ENCODE data around the gene RSPH9.
"Not testable (repeated sequence)": the region's sequence is repeated elsewhere in the genome, so short reads cannot be mapped to it uniquely, and the experiment has no call there.

RSPH9 gene

DNA sequence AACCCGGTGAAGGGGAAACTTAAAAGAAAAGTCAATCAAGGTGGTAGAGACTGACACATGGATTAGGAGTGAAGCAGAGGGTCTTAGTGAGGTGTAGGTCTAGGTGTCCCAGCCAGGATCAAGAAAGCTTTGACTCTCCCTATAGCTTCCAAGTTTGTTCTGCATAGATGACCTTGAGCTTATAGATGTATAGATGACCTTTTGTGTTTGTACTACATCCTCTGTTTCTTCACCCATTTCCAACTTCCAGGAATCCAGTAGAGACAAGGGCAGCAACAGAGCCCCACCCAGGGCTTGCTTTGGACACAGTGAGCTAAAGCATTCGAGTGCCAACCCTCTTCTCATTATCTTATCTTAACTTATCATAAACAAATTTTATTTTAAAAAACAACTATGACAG is 44.6 kb downstream of the RSPH9 start:
- FAIRE-seq = no peak

DNA sequence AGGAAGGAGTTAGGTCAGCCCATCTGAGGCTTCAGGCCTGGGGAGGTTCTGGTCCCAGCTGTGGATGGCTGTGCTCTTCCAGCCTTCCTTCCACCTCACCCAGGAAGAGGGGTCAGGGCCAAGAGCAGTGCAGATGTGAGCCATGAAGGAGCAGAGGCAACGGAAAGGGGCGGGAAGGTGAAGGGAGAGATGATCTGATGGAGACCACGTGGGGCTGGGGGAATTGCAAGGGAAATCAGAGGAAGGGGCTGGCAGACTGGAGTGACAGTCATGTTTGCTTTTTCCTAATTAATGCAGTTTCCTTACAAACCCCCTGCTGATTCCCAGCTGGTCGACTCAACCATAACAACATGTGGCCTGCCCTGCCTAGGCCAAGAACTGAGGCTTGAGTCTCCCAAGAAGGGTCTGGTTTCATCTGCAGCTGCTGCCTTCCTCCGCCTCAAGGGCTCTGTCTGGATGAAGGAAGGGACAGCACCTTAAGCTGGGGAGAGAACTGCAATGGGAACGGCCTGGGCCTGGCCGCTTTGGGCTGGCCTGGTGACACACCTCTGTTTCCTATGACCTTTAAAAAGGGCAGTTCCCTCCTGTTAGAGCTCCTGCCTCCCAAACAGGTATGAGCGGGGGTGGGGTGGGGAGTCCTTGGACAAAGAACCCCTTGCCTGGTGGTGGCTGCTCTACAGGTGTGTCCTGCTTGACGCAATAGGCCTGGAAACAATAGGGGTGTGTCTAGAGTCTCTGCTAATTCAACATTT is 50.6 kb downstream of the RSPH9 start:
- FAIRE-seq = no peak

DNA sequence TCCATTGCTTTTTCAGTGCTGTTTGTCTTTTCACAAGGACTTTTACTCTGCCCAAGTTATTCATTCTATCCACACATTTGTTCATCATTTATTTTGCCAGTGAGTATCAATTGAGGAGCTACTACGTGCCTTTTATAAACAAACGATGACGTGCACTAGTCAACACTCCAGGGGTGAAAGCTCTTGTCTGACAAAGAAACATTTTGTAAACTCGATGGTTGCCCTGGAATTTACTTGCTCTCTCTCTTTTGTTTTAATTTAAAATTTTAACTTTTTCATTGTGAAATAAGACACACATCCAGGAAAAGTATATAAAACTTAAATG is 51.1 kb downstream of the RSPH9 start:
- no peak for FAIRE-seq

DNA sequence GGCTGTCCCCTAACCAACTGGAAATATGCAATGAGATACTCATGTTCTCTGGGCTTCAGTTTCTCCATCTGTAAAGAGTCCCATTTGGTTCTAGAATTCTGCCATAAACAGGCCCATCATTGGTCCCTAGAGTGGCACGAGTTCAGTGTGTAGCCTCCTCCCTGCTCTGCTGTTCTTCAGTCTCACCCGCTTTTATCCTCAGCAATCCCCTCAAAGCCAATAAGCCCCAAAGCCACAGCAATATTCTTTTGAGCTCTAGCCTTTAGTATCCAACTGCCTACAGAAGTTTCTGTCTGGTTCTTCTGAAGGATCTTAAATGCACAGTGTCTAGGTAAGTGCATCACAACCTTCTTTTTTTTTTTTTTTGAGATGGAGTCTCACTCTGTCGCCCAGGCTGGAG is 52.6 kb downstream of the RSPH9 start:
- FAIRE-seq = no peak

DNA sequence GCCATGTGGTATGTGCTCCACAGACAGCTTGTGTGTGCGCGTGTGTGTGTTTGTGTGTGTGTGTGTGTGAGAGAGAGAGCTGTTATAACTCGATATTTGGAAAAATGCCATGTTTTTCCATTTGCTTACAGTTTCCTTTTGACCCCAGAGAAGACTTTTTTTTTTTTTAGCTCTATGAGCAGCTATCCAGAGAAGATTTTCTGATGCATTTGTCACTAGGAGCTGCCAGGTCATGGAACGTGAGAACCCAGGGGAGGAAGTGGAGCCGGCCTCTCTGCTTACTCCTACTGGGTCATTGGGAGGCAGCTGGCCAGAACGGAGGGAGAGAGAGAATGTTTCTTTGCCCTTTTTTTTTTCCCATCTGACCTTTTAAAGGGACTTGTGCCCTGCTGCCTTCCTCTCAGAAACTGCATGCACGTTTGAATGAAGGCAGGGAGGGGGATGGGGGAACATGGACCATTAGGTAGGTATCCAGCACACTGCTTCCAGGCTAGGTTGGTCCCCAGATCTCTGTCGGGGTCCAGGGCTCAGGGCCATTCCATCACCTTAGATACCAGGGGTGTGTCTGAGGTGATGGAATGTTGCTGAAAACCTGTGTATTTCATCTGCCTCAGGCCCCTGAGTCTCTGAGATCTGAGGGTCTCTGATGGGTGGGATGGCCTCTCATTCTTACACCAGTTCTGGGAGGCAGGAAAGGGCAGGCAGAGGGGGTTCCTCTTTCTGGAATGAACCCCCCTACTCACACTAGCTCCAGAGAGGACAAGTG is 53.9 kb downstream of the RSPH9 start:
- no peak for FAIRE-seq

DNA sequence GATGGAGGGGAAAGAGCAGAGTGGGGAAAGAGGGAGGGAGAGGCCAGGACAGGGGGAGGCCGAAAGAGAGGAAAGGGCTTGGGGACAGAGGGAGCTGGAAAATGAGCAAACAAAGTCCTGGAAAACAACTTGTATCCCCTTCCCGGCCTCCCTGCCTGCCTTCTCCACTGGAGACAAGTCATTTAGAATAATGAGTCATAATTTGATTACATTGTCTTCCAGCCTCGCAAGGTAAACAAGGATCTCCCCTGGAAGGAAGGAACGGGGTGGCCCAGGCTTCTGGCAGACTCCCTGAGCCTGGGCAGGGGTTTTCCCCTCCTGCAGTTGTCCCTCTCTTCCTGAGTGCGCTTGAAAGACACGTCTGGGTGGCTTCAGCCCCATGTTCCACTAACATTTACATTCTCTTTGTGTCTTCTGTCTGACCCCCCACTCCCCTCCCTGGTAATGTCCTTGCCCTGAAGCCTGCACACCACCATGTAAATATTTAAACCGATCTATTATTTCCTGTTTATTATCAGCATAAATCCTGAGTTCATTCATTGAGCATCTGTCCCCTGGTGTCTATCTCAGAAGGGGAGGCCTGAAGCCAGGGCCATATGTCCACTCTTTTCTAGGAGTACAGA is 54.8 kb downstream of the RSPH9 start:
- FAIRE-seq = no peak

DNA sequence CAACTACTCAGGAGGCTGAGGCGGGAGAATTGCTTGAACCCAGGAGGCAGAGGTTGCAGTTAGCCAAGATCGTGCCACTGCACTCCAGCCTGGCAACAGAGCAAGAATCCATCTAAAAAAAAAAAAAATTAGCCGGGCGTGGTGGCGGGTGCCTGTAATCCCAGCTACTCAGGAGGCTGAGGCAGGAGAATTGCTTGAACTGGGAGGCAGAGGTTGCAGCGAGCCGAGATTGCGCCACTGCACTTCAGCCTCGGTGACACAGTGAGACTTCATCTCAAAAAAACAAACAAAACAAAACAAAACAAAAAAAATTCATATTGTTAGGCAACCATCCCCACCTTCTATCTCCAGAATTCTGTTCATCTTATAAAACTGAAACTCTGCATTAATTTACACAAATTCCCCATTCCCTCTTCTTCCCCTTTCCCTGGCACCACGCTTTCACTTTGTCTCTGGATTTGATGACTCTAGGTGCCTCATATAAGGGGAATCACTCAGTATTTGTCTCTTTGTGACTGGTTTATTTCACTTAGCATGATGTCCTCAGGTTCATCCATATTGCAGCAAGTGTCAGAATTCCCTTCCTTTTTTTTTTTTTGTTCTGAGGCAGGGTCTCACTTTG is 56.2 kb downstream of the RSPH9 start:
- not testable (repeated sequence) for FAIRE-seq

DNA sequence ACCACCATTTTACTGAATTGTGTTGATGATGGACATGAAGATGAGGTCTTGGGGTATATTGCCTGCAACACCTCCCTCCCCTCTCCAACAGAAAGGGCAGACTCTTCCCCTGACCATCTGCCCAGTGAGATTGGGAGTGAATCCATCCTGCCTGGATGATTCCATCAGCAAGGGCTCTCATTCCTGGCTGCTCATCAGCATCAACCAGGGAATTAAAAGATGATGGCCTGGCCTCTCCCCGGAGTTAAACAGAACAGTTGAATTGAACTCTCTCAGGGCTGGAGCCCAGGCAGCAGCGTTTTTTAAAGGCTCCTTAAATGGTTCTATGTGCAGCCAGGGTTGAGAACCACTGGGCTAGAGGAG is 57.3 kb downstream of the RSPH9 start:
- FAIRE-seq = no peak

DNA sequence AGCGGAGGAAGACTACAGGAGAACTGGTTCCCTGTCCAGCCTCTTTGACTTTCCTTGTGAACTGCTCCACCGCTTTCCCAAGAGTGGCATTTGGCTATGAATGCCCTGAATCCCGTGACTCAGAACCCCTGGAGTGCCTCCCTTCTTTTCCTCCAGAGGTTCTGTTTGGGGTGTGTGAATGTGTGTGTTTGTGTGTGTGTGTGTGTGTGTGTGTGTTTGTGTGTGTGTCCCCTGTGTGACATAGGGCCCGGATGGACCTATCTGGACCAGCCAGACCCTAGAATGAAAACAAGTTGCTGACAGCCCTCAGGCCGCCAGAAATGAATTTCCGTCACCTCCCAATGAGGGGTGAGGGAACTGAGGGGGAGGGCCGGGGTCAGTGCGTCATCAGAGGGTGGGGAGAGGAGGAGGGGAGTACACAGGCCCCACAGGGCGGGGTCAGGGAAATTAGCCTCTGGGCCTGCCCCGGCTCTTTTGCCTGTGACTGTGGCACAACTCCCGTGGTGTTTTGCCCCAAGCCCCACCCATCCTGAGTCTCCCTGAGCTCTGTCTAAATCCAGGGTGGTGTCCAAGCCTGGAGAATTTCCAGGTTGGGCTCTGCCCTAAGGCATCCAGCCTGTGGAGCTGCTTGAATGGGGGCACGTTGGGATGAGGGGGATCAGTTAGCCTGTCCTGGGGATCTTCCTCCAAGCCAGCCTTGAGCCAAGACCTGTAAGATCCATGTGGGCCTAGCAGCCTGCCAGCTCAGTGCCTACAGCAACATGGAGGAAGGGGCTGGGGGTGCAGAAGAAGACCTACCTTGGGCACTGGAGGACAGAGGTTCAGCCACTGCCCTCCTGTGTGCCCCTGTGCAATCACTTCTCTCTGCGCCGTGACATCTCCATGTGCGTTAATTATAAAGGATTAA is 58.0 kb downstream of the RSPH9 start:
- FAIRE-seq = no peak

DNA sequence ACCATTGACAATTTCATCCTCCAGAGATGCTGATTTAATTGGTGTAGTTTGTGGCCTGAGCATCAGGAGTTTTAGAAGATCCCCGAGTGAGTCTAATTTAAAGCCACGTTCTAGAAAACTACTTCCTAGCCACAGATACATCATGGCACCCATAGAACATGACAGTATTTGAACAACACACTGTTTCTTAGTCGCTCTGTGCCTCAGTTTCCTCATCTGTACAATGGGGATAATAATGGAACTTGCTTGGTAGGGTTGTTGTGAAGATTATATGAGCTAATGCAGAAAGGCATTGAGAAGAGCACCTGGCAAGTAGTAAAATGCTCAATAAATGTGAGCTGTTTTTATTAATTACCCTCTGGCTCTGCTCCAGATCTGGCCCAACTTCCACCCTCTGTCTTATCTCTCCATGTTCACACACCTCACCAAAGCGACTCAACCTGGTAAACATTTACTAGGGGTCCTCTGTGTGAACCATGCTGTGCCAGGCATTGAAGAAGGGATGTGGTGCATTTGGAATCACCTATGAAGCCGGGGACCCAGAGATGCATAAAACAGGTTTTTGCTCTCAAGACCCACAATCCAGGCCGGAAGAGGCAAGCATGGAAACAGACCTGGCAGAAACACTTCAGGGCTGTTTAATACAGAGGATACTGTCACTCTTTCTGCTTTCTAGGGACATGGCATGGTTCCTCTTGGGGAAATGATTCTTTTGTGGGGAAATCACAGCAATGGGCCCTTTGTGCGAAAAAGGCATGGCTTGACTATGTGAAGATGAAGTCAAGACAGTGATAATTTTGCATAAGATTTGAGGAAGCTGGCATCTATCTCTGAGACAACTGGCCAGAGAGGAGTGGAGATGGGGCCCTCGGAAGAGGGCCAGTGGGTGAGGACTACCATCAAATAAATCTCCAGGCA is 58.9 kb downstream of the RSPH9 start:
- no peak for FAIRE-seq

DNA sequence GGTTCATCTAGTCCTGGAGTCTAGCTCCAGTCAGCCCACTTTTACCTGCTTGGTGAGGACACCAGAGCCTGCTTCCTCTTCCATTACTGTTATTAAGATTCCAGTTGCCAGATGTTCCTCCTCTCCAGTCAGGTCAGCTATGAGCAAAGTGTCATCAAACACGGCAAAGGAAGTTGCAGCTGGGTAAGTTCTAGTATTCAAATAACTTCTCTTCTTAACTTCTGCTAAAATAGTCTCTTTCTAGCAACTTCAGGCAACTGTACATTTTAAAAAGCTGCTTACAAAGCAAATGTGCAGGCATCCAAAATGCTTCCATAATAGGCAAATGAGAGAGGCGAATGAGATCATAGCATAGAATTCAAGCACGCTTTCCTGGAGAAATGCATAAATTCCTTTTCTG is 61.2 kb downstream of the RSPH9 start:
- FAIRE-seq = no peak

DNA sequence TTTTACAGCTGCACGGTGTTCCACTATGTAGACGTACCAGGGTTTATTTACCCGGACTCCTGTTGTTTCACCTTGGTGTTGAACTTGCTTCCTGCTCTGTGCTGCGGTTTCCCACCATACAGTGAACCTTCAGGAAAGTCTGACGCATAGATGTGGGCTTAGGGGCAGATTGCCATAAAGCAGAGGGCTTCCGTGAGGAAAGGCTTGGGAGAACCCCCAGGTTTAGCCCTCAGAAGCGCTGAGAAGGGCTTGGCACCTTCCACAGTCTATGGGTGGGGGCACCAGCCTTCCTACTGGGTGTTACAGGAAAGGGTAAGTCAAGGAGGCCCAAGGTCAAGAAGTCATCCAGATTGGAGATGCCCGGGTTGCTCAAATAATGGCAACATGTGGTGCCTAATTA is 62.0 kb downstream of the RSPH9 start:
- FAIRE-seq = no peak

DNA sequence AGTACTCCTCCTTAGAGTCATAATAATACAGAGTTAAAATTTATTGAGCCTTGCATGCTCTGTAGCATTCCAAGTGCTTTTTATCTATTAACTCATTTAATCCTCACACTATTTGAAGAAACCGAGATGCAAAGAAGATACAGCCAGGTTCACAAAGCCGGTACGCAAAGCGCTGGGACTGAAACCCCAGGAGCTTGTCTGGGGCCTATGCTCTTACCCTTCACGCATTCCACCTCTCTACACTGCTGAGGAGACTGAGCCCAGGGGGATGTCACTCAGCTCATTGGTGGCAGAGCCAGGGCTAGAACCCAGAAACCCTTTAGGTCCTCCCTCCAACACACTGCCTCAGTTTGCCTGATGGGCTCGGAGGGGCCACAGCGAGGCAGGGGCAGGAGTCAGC is 62.4 kb downstream of the RSPH9 start:
- FAIRE-seq = no peak

DNA sequence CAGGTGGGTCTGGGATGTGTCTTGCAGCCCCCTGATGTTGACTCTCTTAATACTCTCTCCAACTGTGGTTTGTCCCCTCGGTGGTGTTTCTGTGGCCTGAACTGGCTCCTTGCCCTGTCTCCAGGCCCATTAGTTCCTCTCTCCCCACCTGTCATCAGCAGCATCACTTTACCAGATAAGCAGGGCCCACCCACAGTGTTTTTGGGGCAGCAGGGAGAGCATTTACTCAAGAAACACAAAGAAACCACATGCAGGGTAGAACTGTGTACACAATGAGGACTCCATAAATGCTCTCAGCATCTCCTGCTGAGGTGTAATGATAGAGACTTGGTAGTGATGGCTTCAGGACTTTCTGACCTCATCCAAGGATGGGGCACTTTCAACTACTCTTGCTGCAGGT is 62.9 kb downstream of the RSPH9 start:
- no peak for FAIRE-seq

DNA sequence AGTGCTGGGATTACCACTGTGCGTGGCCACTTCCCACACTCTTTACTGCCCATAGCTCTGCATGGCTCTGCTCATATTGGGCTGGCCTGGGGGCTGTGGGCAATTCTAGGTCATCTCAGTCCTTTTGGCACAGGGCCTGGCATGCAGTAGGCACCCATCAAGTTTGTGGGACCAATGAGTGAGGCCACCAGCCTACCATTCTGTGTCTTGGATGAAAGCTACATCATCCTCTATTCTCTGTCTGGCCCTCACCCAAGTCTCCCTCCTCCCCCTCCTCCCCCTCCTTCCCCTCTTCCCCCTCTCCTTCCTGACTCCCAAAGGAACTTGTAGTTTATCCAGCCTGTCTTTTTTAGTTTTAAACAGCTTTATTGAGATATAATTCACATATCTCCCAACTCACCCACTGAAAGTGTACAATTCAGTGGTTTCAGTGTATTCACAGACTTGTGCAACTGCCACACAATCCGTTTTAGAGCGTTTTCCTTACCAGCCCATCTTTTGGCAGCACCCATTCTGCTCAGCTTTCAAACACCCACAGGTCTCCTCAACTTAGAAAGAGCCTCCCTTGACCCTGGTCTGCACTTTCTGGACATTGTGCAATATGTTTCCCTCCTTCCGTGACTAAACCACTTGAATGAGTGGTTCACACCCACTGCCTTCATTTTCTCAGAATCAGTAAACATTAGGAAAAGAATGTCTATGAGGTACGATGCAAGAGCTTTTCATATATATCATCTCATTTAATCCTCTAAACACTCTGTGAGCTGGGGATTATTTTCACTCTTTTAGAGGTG is 64.2 kb downstream of the RSPH9 start:
- no peak for FAIRE-seq

DNA sequence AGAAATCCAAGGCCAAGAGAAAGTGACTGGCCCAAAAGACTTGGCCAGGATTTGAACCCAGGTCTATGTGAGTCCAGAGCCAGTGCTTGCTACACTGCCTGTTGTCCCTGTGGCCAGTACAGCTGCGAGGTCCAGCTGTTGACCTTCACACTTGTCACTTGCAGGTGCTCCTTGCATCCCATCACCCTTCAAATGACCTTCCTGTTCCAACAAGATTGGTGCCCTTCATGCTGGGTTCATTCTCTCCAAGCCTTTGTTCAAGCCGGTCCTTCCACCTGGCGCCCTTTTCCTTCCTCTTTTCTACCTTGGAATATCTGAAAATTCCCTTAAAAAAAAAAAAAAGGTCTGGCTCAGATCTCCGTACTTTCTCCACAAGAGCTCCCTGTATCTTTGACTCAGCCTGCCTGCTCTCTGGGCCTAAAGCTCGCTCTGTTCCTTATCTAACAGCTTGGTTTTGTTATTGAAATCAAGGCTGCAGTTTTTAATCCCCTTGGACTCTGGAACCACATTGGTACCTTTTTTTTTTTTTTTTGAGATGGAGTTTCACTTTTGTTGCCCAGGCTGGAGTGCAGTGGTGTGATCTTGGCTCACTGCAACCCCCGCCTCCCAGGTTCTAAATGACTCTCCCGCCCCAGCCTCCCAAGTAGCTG is 64.9 kb downstream of the RSPH9 start:
- FAIRE-seq = no peak

DNA sequence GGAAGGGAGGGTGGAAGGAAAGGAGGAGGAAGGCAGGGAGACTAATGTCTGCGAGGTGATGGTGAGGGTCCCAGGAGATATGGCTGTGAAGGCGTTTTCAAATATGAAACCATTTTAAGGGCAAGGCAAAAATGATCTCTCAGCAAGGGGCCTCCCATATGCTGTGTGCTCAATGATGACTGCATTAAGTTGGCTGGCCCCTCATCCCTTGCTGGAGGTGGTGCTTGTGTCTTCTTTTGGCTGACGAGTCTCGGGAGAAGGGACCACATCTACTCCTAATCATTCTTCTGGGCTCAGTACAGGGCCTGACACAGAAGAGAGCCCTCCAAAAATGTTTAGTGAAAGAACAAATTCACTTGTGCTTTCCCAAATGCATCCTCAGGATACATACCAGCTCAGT is 65.7 kb downstream of the RSPH9 start:
- FAIRE-seq = no peak

DNA sequence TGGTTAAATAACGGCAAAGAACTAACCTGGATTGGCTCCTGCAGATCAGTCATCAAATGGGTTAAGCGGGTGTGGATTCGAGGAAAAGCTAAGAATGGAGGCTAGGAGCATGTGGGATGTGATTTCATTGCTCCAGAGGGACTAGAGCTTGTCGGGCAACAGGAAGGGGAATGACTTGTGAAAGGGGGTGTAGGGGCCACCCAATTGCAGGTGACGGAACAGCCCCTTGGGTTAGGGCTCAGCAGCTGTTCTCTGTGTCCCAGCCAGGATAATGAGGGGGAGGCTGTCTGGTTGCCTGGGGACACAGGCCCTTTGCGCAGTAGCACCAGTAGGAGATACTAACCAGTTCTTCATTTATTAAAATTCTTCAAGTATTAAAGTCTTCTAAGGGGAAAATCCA is 67.7 kb downstream of the RSPH9 start:
- FAIRE-seq = no peak

DNA sequence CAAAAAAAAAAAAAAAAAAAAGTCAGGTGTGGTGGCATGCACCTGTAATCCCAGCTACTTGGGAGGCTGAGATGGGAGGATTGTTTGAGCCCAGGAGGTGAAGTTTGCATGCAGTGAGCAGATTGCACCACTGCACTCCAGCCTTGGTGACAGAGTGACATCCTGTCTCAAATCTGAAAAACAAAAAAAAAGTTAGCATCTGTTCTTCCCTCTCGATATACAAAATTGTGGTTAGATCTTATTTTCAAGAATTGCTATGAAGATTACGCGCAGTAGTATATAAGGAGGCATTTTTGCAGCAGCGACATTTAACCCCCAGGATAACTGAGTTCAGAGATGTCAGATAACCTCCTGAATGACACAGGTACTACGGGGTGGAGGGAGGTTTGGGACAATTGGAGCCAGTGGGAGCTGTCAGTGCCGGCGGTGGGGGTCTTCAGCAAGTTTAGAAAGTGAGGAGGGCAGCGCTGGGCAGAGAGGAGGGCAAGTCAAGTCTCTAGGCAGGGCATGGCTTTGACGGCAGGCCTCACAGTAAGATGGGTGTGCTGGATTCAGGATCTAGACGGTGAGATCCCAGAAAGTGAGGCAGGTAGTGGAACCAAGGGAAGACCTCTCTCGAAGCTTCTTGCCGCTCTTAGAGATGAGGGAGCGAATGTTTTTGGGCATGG is 68.9 kb downstream of the RSPH9 start:
- no peak for FAIRE-seq
